GM06990 (cell line): ENCODE measurements around the gene SLCO3A1.
A peak's percentile ranks its signal among the peaks of the same experiment; 100 is the strongest.

ENCODE experiments used
- DNase-seq: peaks from one replicate; pipeline ENCODE4 v3.0.0-alpha.2; 2011; ENCODE audit not compliant: insufficient read length; ENCODE audit errors: extremely low read depth
- H3K27me3 ChIP-seq: replicated peaks from 2 replicates; pipeline ENCODE4 v1.6.0; 2011; ENCODE audit warnings: low read length; ENCODE audit not compliant: control insufficient read depth, insufficient read depth
- H3K36me3 ChIP-seq: 2 replicates; pipeline ENCODE4 v1.5.1; 2011; ENCODE audit warnings: low read length; ENCODE audit not compliant: control insufficient read depth, insufficient read depth
- H3K4me3 ChIP-seq: replicated peaks from 2 replicates; pipeline ENCODE4 v1.5.1; 2011; ENCODE audit warnings: low read depth, mild to moderate bottlenecking, control low read depth, low read length
- CTCF ChIP-seq: IDR thresholded peaks from 2 replicates; pipeline ENCODE4 v1.5.1; 2011; ENCODE audit warnings: low read length, control low read depth, mild to moderate bottlenecking, inconsistent platforms; ENCODE audit not compliant: insufficient read depth, poor library complexity, severe bottlenecking

The SLCO3A1 gene

GRCh38 chr15:91853511-91853947 is at the start of gene SLCO3A1:
Gene SLCO3A1 (plus strand): TSS chr15:91853708.
- peak within 1 kb of the TSS; percentile 36 for H3K4me3 ChIP-seq
- DNase-seq = peak; percentile 17
- TF ChIP-seq CTCF = no peak
- no peaks in the 10 kb centered on the region; the same call in 1 of the 2 replicates for H3K27me3 ChIP-seq
- H3K36me3 ChIP-seq = no peaks in the 10 kb centered on the region

- TF ChIP-seq CTCF = no peak
- no peak for DNase-seq
- no peaks in the 10 kb centered on the region for H3K27me3 ChIP-seq
- H3K4me3 ChIP-seq = no peak overlapping the region
- no peaks in the 10 kb centered on the region for H3K36me3 ChIP-seq
Observed at GRCh38 chr15:91807122-91807521, 46.4 kb upstream of the SLCO3A1 start.

GRCh38 chr15:91813924-91814323 is 39.6 kb upstream of the SLCO3A1 start:
- H3K36me3 ChIP-seq = no peaks in the 10 kb centered on the region
- H3K4me3 ChIP-seq = no peak overlapping the region
- H3K27me3 ChIP-seq = no peaks in the 10 kb centered on the region
- DNase-seq = no peak
- no peak for TF ChIP-seq CTCF

GRCh38 chr15:91816942-91817341 is 36.6 kb upstream of the SLCO3A1 start:
- Histone ChIP-seq H3K4me3 (no peak overlapping the region), H3K36me3 (no peaks in the 10 kb centered on the region), H3K27me3 (no peaks in the 10 kb centered on the region)
- TF ChIP-seq CTCF = no peak
- DNase-seq = no peak

- no peak for DNase-seq
- no peak for TF ChIP-seq CTCF
- H3K36me3 ChIP-seq = no peaks in the 10 kb centered on the region
- H3K4me3 ChIP-seq = no peak overlapping the region
- H3K27me3 ChIP-seq = no peaks in the 10 kb centered on the region; the same call in 1 of the 2 replicates
Observed at GRCh38 chr15:91821458-91821857, 32.0 kb upstream of the SLCO3A1 start.

- Histone ChIP-seq H3K27me3 (no peaks in the 10 kb centered on the region; the same call in 1 of the 2 replicates), H3K4me3 (no peak overlapping the region), H3K36me3 (no peaks in the 10 kb centered on the region)
- DNase-seq = no peak
- TF ChIP-seq CTCF = no peak
Observed at GRCh38 chr15:91824256-91824655, 29.3 kb upstream of the SLCO3A1 start.
